ENCODE results near the gene ADGRB3. TPM values are rescaled to one million over a fixed set of nuclear protein-coding genes. Genes with fewer than 3 reads are reported as not detected.

The ADGRB3 gene
- polyA plus RNA-seq, 1 experiment: not detected

- DNase-seq (ENCODE audit: low read depth, low spot score): no peak
- TF ChIP-seq CTCF (IDR thresholded peaks at IDR 0.05; ENCODE audit: low read depth, low read length): no peak
- ChIA-PET CTCF (no interaction called here), POLR2A (no interaction called here)
- H3K4me3 ChIP-seq (ENCODE audit: low read depth, low read length): no peak overlapping the region
- no peaks in the 10 kb centered on the region; the same call in 1 of the 2 replicates for H3K9me3 ChIP-seq (ENCODE audit: control insufficient read depth, insufficient read depth, low read length)
- H3K27me3 ChIP-seq (ENCODE audit: control insufficient read depth, insufficient read depth, low read length): no peaks in the 10 kb centered on the region
- no peak overlapping the region for H3K27ac ChIP-seq (ENCODE audit: low read depth, low read length)
These were observed 628.2 kb downstream of the ADGRB3 start for GRCh38 chr6:69263297-69263696.

GRCh38 chr6:69265090-69265489, 630.0 kb downstream of the ADGRB3 start:
- Histone ChIP-seq H3K27me3 (ENCODE audit: control insufficient read depth, insufficient read depth, low read length) (no peaks in the 10 kb centered on the region), H3K27ac (ENCODE audit: low read depth, low read length) (no peak overlapping the region), H3K4me3 (ENCODE audit: low read depth, low read length) (no peak overlapping the region), H3K9me3 (ENCODE audit: control insufficient read depth, insufficient read depth, low read length) (no peaks in the 10 kb centered on the region)
- POLR2A ChIA-PET: no interaction called here
- TF ChIP-seq CTCF (IDR thresholded peaks at IDR 0.05; ENCODE audit: low read depth, low read length): no peak
- CTCF ChIA-PET: no interaction called here
- no peak for DNase-seq (ENCODE audit: low read depth, low spot score)

- POLR2A ChIA-PET: no interaction called here
- CTCF ChIA-PET: no interaction called here
- no peak for DNase-seq (ENCODE audit: low read depth, low spot score)
- H3K9me3 ChIP-seq (ENCODE audit: control insufficient read depth, insufficient read depth, low read length): no peaks in the 10 kb centered on the region
- H3K4me3 ChIP-seq (ENCODE audit: low read depth, low read length): no peak overlapping the region
- no peaks in the 10 kb centered on the region for H3K27me3 ChIP-seq (ENCODE audit: control insufficient read depth, insufficient read depth, low read length)
- H3K27ac ChIP-seq (ENCODE audit: low read depth, low read length): no peak overlapping the region
- TF ChIP-seq CTCF (IDR thresholded peaks at IDR 0.05; ENCODE audit: low read depth, low read length): no peak
These were observed 630.6 kb downstream of the ADGRB3 start for GRCh38 chr6:69265706-69266105.

- H3K9me3 ChIP-seq (ENCODE audit: control insufficient read depth, insufficient read depth, low read length): no peaks in the 10 kb centered on the region
- POLR2A ChIA-PET: no interaction called here
- no peak for DNase-seq (ENCODE audit: low read depth, low spot score)
- H3K27ac ChIP-seq (ENCODE audit: low read depth, low read length): no peak overlapping the region
- no peak overlapping the region for H3K4me3 ChIP-seq (ENCODE audit: low read depth, low read length)
- no peaks in the 10 kb centered on the region for H3K27me3 ChIP-seq (ENCODE audit: control insufficient read depth, insufficient read depth, low read length)
- CTCF ChIA-PET: no interaction called here
- TF ChIP-seq CTCF (IDR thresholded peaks at IDR 0.05; ENCODE audit: low read depth, low read length): no peak
These were observed 641.1 kb downstream of the ADGRB3 start for GRCh38 chr6:69276204-69276603.

GRCh38 chr6:69279805-69280204, 644.7 kb downstream of the ADGRB3 start:
- H3K4me3 ChIP-seq (ENCODE audit: low read depth, low read length): no peak overlapping the region
- H3K27ac ChIP-seq (ENCODE audit: low read depth, low read length): no peak overlapping the region
- no peaks in the 10 kb centered on the region for H3K27me3 ChIP-seq (ENCODE audit: control insufficient read depth, insufficient read depth, low read length)
- CTCF ChIA-PET: no interaction called here
- POLR2A ChIA-PET: no interaction called here
- no peak for DNase-seq (ENCODE audit: low read depth, low spot score)
- no peak for TF ChIP-seq CTCF (IDR thresholded peaks at IDR 0.05; ENCODE audit: low read depth, low read length)
- no peaks in the 10 kb centered on the region for H3K9me3 ChIP-seq (ENCODE audit: control insufficient read depth, insufficient read depth, low read length)
